ENCODE results near the gene KIAA1217. TPM values are rescaled to one million over a fixed set of nuclear protein-coding genes. Genes with fewer than 3 reads are reported as not detected.

Gene KIAA1217
- total and polyA plus RNA-seq, 9 of the 15 experiments (the other 6 are each of a cell fraction or from before 2014, with no cell fraction given): 0.04 TPM; not detected in 8

- TF ChIP-seq, protein P1, sequence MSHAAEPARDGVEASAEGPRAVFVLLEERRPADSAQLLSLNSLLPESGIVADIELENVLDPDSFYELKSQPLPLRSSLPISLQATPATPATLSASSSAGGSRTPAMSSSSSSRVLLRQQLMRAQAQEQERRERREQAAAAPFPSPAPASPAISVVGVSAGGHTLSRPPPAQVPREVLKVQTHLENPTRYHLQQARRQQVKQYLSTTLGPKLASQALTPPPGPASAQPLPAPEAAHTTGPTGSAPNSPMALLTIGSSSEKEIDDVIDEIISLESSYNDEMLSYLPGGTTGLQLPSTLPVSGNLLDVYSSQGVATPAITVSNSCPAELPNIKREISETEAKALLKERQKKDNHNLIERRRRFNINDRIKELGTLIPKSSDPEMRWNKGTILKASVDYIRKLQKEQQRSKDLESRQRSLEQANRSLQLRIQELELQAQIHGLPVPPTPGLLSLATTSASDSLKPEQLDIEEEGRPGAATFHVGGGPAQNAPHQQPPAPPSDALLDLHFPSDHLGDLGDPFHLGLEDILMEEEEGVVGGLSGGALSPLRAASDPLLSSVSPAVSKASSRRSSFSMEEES (CRISPR knock-in tag; IDR thresholded peaks at IDR 0.05): no peak
- no peak for TF ChIP-seq SMARCB1 (IDR thresholded peaks at IDR 0.05; ENCODE audit: insufficient read length, low read depth)
- TF ChIP-seq, protein P2, sequence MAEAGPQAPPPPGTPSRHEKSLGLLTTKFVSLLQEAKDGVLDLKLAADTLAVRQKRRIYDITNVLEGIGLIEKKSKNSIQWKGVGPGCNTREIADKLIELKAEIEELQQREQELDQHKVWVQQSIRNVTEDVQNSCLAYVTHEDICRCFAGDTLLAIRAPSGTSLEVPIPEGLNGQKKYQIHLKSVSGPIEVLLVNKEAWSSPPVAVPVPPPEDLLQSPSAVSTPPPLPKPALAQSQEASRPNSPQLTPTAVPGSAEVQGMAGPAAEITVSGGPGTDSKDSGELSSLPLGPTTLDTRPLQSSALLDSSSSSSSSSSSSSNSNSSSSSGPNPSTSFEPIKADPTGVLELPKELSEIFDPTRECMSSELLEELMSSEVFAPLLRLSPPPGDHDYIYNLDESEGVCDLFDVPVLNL (CRISPR knock-in tag; IDR thresholded peaks at IDR 0.05; ENCODE audit: low read depth): no peak
These were observed 248.9 kb downstream of the KIAA1217 start (continued) for GRCh38 chr10:24457661-24458318.

- Histone ChIP-seq H4K20me1 (replicated peaks; ENCODE audit: control insufficient read depth, insufficient read depth, low read length) (no peaks in the 10 kb centered on the region; the same call in 1 of the 2 replicates), H3K27ac (ENCODE audit: extremely low read depth, low read depth, low read length) (no peak overlapping the region), H3K9me1 (ENCODE audit: control insufficient read depth, insufficient read depth, low read length) (no peaks in the 10 kb centered on the region), H3K4me2 (ENCODE audit: insufficient read depth, low read length) (no peak overlapping the region), H3K4me3 (no peak overlapping the region), H3K4me1 (replicated peaks in 1 of 2; ENCODE audit: control insufficient read depth in 2 of 2, insufficient read depth in 2 of 2, low read length in 2 of 2) (no peaks in the 10 kb centered on the region), H2AFZ (ENCODE audit: low read depth, low read length) (no peak overlapping the region), H3K36me3 (ENCODE audit: control insufficient read depth, insufficient read depth, low read length) (no peaks in the 10 kb centered on the region), H3K27me3 (ENCODE audit: control insufficient read depth in 2 of 2, insufficient read depth in 2 of 2, low read length in 2 of 2) (peaks cover 5 to 10% of the 10 kb centered on the region in 2 experiments; a peak in 3 of 5 replicates), H3K9me3 (replicated peaks; ENCODE audit: control insufficient read depth, insufficient read depth, low read depth, low read length) (no peaks in the 10 kb centered on the region), H3K9ac (ENCODE audit: insufficient read depth in 1 of 2, low read depth in 2 of 2, low read length in 2 of 2) (no peak overlapping the region), H3K79me2 (ENCODE audit: control insufficient read depth, insufficient read depth, low read length) (no peaks in the 10 kb centered on the region)
- POLR2A ChIA-PET: interaction anchor here (1.0 to 1.2 kb wide), 2 partner anchors 42 to 97 kb away, joined by 3 read pairs; no protein-coding TSS in a partner anchor
- in situ Hi-C loops (cut with MboI): no loop called here
- CTCF ChIA-PET (ENCODE audit: low intra/inter-chr PET ratio): no interaction called here
- DNase-seq (ENCODE audit: extremely low read depth in 1 of 4, low spot score in 3 of 4) (no peak), FAIRE-seq (no peak), ATAC-seq (no peak)
- intact Hi-C loops (cut with micrococcal nuclease): no loop called here
- WGBS (ENCODE audit: insufficient coverage, low coverage, missing lambda C conversion rate): 0% methylated on average over 3 of the region's 3 CpGs
- no TSS peak for BruUV-seq (replicated peaks)
- TF ChIP-seq GABPB1 (CRISPR knock-in tag; IDR thresholded peaks at IDR 0.05): no peak
- no peak for TF ChIP-seq ZNF224 (CRISPR knock-in tag; IDR thresholded peaks at IDR 0.05)
- no peak for TF ChIP-seq NR2C1 (IDR thresholded peaks at IDR 0.05)
- no peak for TF ChIP-seq NR2C1 (tag; IDR thresholded peaks at IDR 0.05)
- TF ChIP-seq PHTF2 (CRISPR knock-in tag; IDR thresholded peaks at IDR 0.05): no peak
- no peak for TF ChIP-seq HMG20A (CRISPR knock-in tag; conservative IDR thresholded peaks at IDR 0.05)
- TF ChIP-seq ZNF431 (CRISPR knock-in tag; IDR thresholded peaks at IDR 0.05): no peak
- no peak for TF ChIP-seq ZBTB7A (IDR thresholded peaks at IDR 0.05; ENCODE audit: borderline replicate concordance, control insufficient read depth, low read depth, low read length)
- TF ChIP-seq, protein P3, sequence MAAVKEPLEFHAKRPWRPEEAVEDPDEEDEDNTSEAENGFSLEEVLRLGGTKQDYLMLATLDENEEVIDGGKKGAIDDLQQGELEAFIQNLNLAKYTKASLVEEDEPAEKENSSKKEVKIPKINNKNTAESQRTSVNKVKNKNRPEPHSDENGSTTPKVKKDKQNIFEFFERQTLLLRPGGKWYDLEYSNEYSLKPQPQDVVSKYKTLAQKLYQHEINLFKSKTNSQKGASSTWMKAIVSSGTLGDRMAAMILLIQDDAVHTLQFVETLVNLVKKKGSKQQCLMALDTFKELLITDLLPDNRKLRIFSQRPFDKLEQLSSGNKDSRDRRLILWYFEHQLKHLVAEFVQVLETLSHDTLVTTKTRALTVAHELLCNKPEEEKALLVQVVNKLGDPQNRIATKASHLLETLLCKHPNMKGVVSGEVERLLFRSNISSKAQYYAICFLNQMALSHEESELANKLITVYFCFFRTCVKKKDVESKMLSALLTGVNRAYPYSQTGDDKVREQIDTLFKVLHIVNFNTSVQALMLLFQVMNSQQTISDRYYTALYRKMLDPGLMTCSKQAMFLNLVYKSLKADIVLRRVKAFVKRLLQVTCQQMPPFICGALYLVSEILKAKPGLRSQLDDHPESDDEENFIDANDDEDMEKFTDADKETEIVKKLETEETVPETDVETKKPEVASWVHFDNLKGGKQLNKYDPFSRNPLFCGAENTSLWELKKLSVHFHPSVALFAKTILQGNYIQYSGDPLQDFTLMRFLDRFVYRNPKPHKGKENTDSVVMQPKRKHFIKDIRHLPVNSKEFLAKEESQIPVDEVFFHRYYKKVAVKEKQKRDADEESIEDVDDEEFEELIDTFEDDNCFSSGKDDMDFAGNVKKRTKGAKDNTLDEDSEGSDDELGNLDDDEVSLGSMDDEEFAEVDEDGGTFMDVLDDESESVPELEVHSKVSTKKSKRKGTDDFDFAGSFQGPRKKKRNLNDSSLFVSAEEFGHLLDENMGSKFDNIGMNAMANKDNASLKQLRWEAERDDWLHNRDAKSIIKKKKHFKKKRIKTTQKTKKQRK (IDR thresholded peaks at IDR 0.05; ENCODE audit: borderline replicate concordance, low read depth, low read length): no peak
- no peak for TF ChIP-seq MEIS2 (IDR thresholded peaks at IDR 0.05; ENCODE audit: partially characterized antibody)
- TF ChIP-seq NCOA2 (IDR thresholded peaks at IDR 0.05; ENCODE audit: partially characterized antibody in 2 of 2): no peak
- no peak for TF ChIP-seq CHD1 (IDR thresholded peaks at IDR 0.05; ENCODE audit: low read length)
These were observed 250.9 kb downstream of the KIAA1217 start for GRCh38 chr10:24459836-24460235.
